ENCODE results near the gene MPC1. TPM values are rescaled to one million over a fixed set of nuclear protein-coding genes. Genes with fewer than 3 reads are reported as not detected.
"Not testable (repeated sequence)": the region's sequence is repeated elsewhere in the genome, so short reads cannot be mapped to it uniquely, and the experiment has no call there.

The MPC1 gene
- total RNA-seq, 3 donors from 2014 or later: 37.4 to 66.9 (median 65.7) TPM

DNA sequence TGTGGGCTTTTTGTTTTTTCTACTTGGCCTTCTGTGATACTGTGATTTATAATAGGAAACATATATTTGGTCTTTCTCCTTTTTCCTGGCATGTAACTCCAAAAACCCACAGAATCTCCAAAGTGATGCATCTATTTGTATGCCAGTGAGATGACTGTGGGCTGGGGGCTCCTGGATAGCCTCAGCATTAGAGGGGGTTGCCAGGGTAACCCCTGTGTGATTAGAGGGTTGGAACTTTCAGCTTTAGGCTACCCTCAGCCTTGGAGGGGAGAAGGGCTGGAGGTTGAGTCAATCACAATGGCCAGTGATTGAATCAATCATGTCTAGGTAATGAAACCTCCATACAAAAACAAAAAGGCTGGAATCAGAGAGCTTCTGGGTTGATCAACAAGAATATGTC, 29.8 kb downstream of the MPC1 start:
- H3K27ac ChIP-seq: no peak overlapping the region
- H3K4me1 ChIP-seq: no peaks in the 10 kb centered on the region
- peaks cover 0 to 6% of the 10 kb centered on the region in 2 donors for H3K9me3 ChIP-seq
- no peaks in the 10 kb centered on the region for H3K27me3 ChIP-seq
- intact Hi-C loops (cut with DNase I; ENCODE audit: low total_unique reads): no loop called here
- no peak overlapping the region for H3K4me3 ChIP-seq
- TF ChIP-seq POLR2AphosphoS5 (IDR thresholded peaks at IDR 0.05) (no peak), POLR2A (IDR thresholded peaks at IDR 0.05) (no peak)
- TF ChIP-seq, protein P1, sequence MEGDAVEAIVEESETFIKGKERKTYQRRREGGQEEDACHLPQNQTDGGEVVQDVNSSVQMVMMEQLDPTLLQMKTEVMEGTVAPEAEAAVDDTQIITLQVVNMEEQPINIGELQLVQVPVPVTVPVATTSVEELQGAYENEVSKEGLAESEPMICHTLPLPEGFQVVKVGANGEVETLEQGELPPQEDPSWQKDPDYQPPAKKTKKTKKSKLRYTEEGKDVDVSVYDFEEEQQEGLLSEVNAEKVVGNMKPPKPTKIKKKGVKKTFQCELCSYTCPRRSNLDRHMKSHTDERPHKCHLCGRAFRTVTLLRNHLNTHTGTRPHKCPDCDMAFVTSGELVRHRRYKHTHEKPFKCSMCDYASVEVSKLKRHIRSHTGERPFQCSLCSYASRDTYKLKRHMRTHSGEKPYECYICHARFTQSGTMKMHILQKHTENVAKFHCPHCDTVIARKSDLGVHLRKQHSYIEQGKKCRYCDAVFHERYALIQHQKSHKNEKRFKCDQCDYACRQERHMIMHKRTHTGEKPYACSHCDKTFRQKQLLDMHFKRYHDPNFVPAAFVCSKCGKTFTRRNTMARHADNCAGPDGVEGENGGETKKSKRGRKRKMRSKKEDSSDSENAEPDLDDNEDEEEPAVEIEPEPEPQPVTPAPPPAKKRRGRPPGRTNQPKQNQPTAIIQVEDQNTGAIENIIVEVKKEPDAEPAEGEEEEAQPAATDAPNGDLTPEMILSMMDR (IDR thresholded peaks at IDR 0.05): no peak
- H3K36me3 ChIP-seq: no peaks in the 10 kb centered on the region
- DNase-seq (ENCODE audit: low spot score in 2 of 2): no peak

DNA sequence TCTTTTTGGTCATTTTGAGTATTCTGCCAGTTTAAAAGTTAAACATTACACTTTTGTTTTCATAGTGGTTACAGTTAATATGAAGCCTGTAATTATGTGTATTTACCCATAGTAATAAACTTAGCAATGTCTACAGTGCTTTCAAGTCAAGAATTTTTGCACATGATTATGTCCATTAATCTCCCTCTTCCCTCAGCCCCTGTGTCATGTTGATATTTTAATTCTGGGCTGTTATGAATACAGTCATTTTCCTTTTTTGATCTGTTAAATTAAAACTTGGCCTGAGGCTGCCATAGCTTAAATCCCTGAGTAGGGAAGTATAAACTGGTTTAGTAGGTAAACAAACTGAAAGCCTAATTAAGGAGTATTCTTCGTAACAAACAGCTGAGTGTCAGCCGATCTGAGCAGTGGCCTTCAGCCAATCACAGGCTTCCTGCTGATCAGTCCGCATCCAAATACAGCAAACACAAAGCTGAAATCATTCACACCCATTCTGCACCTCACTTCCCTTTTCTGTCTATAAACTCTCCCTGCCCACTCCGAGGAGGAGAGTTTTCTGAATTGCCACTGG, 30.9 kb downstream of the MPC1 start:
- intact Hi-C loops (cut with DNase I; ENCODE audit: low total_unique reads): no loop called here
- Histone ChIP-seq H3K36me3 (no peaks in the 10 kb centered on the region), H3K27ac (peak overlapping the region in 1 of 2 donors; percentile 12), H3K27me3 (no peaks in the 10 kb centered on the region), H3K4me1 (no peaks in the 10 kb centered on the region), H3K9me3 (peaks cover 0 to 6% of the 10 kb centered on the region in 2 donors), H3K4me3 (no peak overlapping the region)
- DNase-seq (ENCODE audit: low spot score in 2 of 2): no peak
- no peak for TF ChIP-seq POLR2AphosphoS5 (IDR thresholded peaks at IDR 0.05)
- TF ChIP-seq POLR2A (IDR thresholded peaks at IDR 0.05): no peak
- TF ChIP-seq, protein P1 (IDR thresholded peaks at IDR 0.05): no peak

DNA sequence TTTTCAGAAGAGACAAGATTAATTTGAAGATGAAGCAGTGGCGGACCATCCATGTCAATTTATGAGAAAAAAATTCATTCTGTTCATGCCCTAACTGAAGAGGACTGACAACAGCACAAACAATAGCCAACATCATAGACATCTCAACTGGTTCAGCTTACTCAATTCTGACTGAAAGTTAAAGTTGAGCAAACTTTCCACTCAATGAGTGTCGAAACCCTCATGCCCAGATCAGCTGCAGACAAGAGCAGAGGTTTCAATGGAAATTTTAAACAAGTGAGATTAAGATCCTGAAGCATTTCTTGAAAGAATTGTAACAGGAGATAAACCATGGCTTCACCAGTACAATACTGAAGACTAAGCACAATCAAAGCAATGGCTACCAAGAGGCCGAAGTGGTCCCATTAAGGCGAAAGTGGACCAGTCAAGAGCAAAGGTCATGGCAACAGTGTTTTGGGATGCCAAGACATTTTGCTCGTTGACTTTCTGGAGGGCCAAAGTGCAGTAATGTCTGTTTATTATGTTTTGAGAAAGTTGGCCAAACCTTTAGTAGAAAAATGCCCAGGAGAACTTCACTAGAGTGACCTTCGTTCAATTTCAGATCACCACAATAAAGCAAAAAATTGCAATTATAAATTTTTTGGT, 34.3 kb downstream of the MPC1 start:
- TF ChIP-seq, protein P1 (IDR thresholded peaks at IDR 0.05): no peak
- no peak for TF ChIP-seq POLR2A (IDR thresholded peaks at IDR 0.05)
- intact Hi-C loops (cut with DNase I; ENCODE audit: low total_unique reads): no loop called here
- no peak overlapping the region for H3K27ac ChIP-seq
- no peaks in the 10 kb centered on the region for H3K27me3 ChIP-seq
- no peak overlapping the region for H3K4me3 ChIP-seq
- H3K36me3 ChIP-seq: no peaks in the 10 kb centered on the region
- DNase-seq (ENCODE audit: low spot score in 2 of 2): no peak
- H3K9me3 ChIP-seq: peaks cover 0 to 6% of the 10 kb centered on the region in 2 donors
- H3K4me1 ChIP-seq: peaks cover 0 to 1% of the 10 kb centered on the region in 2 donors

DNA sequence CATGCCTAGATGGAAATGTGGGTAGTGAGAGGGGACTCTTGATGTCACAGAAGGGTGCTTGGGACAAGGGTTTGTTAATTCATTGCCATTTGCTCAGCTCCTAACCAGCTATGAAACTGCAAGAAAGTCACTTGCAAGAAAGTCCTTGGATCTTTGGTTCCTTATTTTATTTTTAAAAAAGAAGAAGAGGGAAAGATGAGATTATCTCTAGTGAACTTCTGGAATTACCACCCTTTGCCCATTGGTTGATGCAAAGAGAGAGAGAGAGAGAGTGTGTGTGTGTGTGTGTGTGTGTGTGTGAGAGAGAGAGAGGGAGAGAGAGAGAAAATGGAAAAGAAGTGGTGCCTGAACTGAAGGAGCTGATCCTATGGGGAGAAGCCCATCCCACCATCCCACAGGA, 35.8 kb downstream of the MPC1 start:
- intact Hi-C loops (cut with DNase I; ENCODE audit: low total_unique reads): no loop called here
- no peak for DNase-seq (ENCODE audit: low spot score in 2 of 2)
- H3K27me3 ChIP-seq: no peaks in the 10 kb centered on the region
- no peak overlapping the region for H3K4me3 ChIP-seq
- H3K4me1 ChIP-seq: peaks cover 0 to 6% of the 10 kb centered on the region in 2 donors
- H3K9me3 ChIP-seq: peaks cover 0 to 6% of the 10 kb centered on the region in 2 donors
- TF ChIP-seq POLR2A (IDR thresholded peaks at IDR 0.05) (no peak), POLR2AphosphoS5 (IDR thresholded peaks at IDR 0.05) (no peak)
- TF ChIP-seq, protein P1 (IDR thresholded peaks at IDR 0.05): no peak
- H3K27ac ChIP-seq: no peak overlapping the region
- H3K36me3 ChIP-seq: no peaks in the 10 kb centered on the region

DNA sequence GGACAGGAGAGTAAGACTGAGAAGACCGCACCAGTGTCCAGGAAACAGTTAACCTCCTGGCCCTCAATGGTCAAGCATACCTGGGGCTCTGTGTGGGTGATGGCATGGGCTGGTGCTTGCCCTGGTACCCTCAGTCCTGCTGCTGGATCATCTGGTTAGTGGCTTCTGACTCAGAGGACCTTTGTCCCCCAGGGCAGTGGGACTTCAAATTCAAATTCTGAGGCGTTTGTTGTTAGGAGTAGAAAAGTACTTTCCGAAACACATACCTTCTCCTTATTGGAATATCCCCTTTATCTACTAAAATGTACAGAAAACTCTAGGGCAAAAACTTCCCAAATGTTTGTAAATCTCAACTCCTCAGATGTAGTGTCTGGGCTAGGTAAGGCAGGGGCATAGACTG, 36.3 kb downstream of the MPC1 start:
- no peaks in the 10 kb centered on the region for H3K36me3 ChIP-seq
- TF ChIP-seq, protein P1 (IDR thresholded peaks at IDR 0.05): no peak
- TF ChIP-seq POLR2AphosphoS5 (IDR thresholded peaks at IDR 0.05): no peak
- no peak for TF ChIP-seq POLR2A (IDR thresholded peaks at IDR 0.05)
- peaks cover 0 to 6% of the 10 kb centered on the region in 2 donors for H3K4me1 ChIP-seq
- no peaks in the 10 kb centered on the region for H3K27me3 ChIP-seq
- H3K27ac ChIP-seq: no peak overlapping the region
- no peak for DNase-seq (ENCODE audit: low spot score in 2 of 2)
- intact Hi-C loops (cut with DNase I; ENCODE audit: low total_unique reads): no loop called here
- peaks cover 0 to 6% of the 10 kb centered on the region in 2 donors for H3K9me3 ChIP-seq
- H3K4me3 ChIP-seq: no peak overlapping the region

DNA sequence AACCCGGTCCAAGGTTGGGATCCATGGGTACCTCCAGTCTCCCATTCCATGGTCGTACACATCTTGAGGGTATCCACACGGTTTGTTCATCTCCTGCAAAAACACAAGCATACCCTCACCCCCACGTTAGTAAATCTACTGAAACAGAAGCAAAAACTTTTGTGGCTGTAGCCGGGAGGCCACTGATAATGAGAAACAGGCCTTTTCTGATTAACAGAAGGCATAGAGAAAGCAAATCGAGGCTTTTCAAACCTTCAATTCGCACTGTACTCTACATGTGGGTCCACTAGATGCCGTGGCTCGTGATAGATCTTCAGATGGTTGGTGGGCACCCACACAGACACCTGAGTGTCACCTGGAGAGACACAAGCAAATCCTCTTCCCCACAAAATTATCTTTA, 37.1 kb downstream of the MPC1 start:
- H3K36me3 ChIP-seq; intact Hi-C loops (cut with DNase I; ENCODE audit: low total_unique reads); H3K27me3 ChIP-seq: not testable (repeated sequence)

DNA sequence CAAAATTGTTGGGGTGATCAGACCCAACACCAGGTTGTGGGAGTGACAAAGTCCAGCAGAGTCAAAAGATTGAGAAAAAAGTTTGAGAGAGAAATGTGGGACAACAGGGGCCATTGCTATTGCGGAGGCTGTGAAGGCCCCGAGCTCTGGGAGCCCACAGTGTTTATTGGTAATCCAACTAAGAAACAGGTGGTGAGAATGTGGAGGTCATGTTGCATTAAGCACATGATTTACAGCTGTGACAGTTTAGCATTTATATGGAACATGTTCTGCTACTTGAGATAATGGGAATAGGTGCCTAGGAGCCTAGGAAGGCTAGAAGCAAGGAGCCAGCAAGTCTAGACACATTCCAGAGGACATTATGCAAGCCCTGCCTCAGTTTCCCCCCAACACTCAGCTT, 37.8 kb downstream of the MPC1 start:
- H3K27ac ChIP-seq; H3K9me3 ChIP-seq; H3K4me3 ChIP-seq; intact Hi-C loops (cut with DNase I; ENCODE audit: low total_unique reads); H3K27me3 ChIP-seq; DNase-seq (ENCODE audit: low spot score in 2 of 2); H3K36me3 ChIP-seq: not testable (repeated sequence)
- peaks cover 0 to 19% of the 10 kb centered on the region in 2 donors for H3K4me1 ChIP-seq

More for the DNA sequence above, 37.1 kb downstream of the MPC1 start:
- H3K27ac ChIP-seq; H3K9me3 ChIP-seq; H3K4me3 ChIP-seq; DNase-seq (ENCODE audit: low spot score in 2 of 2): not testable (repeated sequence)
- H3K4me1 ChIP-seq: peaks cover 0 to 11% of the 10 kb centered on the region in 2 donors

All from breast epithelium (tissue), 4 donors.